B cell (primary cell): ENCODE results near the gene PICK1. TPM values are rescaled to one million over a fixed set of nuclear protein-coding genes. Genes with fewer than 3 reads are reported as not detected.

Experiments used
- ATAC-seq: fragments of 200-7000 bp; cut with Tn5 transposase; one replicate; pipeline ENCODE4 v1.10.0; 2021; ENCODE audit warnings: low read depth, mild to moderate bottlenecking, moderate number of reproducible peaks, moderate library complexity
- CTCF ChIA-PET: fragments of 350-600 bp; sonication (Branson Sonifier 250); formaldehyde crosslinking; loops from one replicate; lab custom pipeline; 2021; ENCODE audit warnings: antibody characterized with exemption, inconsistent platforms; lab: Charles Lee
- POLR2A ChIA-PET: fragments of 350-600 bp; sonication (Branson Sonifier 250); formaldehyde crosslinking; loops from one replicate; lab custom pipeline; 2021; ENCODE audit warnings: antibody characterized with exemption; lab: Charles Lee
- DNase-seq: peaks from one replicate; pipeline ENCODE4 v3.0.0; 2013
- H2AFZ ChIP-seq: 2 replicates; pipeline ENCODE4 v1.6.1; 2012; ENCODE audit warnings: mild to moderate bottlenecking, low read depth, low read length; ENCODE audit not compliant: insufficient read depth, poor library complexity, severe bottlenecking
- H3K27ac ChIP-seq, 2 donors: 1 replicate in 1 of 2; 2 replicates in 1 of 2; pipeline ENCODE4 v1.5.1; 2012 to 2013; ENCODE audit warnings: low read length in 2 of 2, mild to moderate bottlenecking in 2 of 2, moderate library complexity in 1 of 2
- H3K27me3 ChIP-seq, 4 experiments: fragments of 200-600 bp in 1 of 4; sonication (generic) in 1 of 4; replicated peaks in 1 of 4; 1 replicate in 2 of 4; 2 replicates in 2 of 4; pipeline versions ENCODE4 v1.6.1 to v1.7.0; 2013 to 2016; ENCODE audit warnings: low read length in 3 of 4, mild to moderate bottlenecking in 2 of 4, mixed read lengths in 1 of 4, moderate library complexity in 1 of 4; ENCODE audit not compliant: insufficient read depth in 4 of 4, control insufficient read depth in 3 of 4; ENCODE audit errors: control extremely low read depth in 1 of 4
- H3K36me3 ChIP-seq, 2 experiments: replicated peaks in 1 of 2; 1 replicate in 1 of 2; 2 replicates in 1 of 2; pipeline versions ENCODE4 v1.6.1 to v1.7.1; 2013; ENCODE audit warnings: low read length in 1 of 2; ENCODE audit not compliant: insufficient read depth in 2 of 2, control insufficient read depth in 1 of 2; ENCODE audit errors: control extremely low read depth in 1 of 2, extremely low read depth in 1 of 2
- H3K4me1 ChIP-seq, 2 donors: fragments of 200-600 bp in 1 of 2; sonication (generic) in 1 of 2; 1 replicate in 1 of 2; 2 replicates in 1 of 2; pipeline versions ENCODE4 v1.5.1 to v1.6.1; 2013 to 2017; ENCODE audit warnings: low read length in 2 of 2; ENCODE audit not compliant: control insufficient read depth in 2 of 2, insufficient read depth in 2 of 2
- H3K4me2 ChIP-seq: replicated peaks from 2 replicates; pipeline ENCODE3; 2012; ENCODE audit warnings: mild to moderate bottlenecking, low read depth, low read length; ENCODE audit not compliant: poor library complexity, severe bottlenecking
- H3K4me3 ChIP-seq, 5 experiments: fragments of 200-600 bp in 1 of 5; sonication (generic) in 1 of 5; 1 replicate in 3 of 5; 2 replicates in 2 of 5; pipeline versions ENCODE4 v1.5.1 to v1.7.0; 2011 to 2016; ENCODE audit warnings: low read length in 4 of 5, mild to moderate bottlenecking in 4 of 5, low read depth in 2 of 5, control low read depth in 1 of 5, moderate library complexity in 1 of 5; ENCODE audit not compliant: insufficient read depth in 1 of 5; ENCODE audit errors: control extremely low read depth in 1 of 5, extremely low read depth in 1 of 5
- H3K79me2 ChIP-seq: fragments of 200-600 bp; sonication (generic); one replicate; pipeline ENCODE4 v1.6.0; 2016; ENCODE audit warnings: low read length; ENCODE audit not compliant: control insufficient read depth, insufficient read depth
- H3K9ac ChIP-seq: fragments of 200-600 bp; sonication (generic); 2 replicates; pipeline ENCODE4 v1.6.1; 2017; ENCODE audit warnings: mild to moderate bottlenecking, low read length, moderate library complexity
- H3K9me3 ChIP-seq, 3 donors: one replicate each; pipeline versions ENCODE4 v1.6.1 to v1.7.1; 2013; ENCODE audit warnings: low read length in 2 of 3; ENCODE audit not compliant: control insufficient read depth in 2 of 3, insufficient read depth in 1 of 3; ENCODE audit errors: control extremely low read depth in 1 of 3
- H4K20me1 ChIP-seq: 2 replicates; pipeline ENCODE4 v1.6.0; 2012; ENCODE audit warnings: mild to moderate bottlenecking, low read length; ENCODE audit not compliant: insufficient read depth, control insufficient read depth, poor library complexity, severe bottlenecking
- H3K27ac Mint-ChIP-seq: one replicate; pipeline ENCODE4 v1.8.0; 2021; ENCODE audit warnings: mixed read lengths
- H3K27me3 Mint-ChIP-seq: one replicate; pipeline ENCODE4 v1.8.0; 2021; ENCODE audit warnings: mixed read lengths
- H3K4me1 Mint-ChIP-seq: one replicate; pipeline ENCODE4 v1.8.0; 2021; ENCODE audit warnings: mixed read lengths
- H3K4me3 Mint-ChIP-seq: one replicate; pipeline ENCODE4 v1.8.0; 2021; ENCODE audit warnings: mixed read lengths
- H3K9me3 Mint-ChIP-seq: one replicate; pipeline ENCODE4 v1.8.0; 2022; ENCODE audit warnings: mixed read lengths; ENCODE audit not compliant: insufficient read depth
- CTCF ChIP-seq: fragments of 200-600 bp; IDR thresholded peaks from one replicate; pipeline ENCODE4 v1.8.0; 2022; ENCODE audit warnings: antibody characterized with exemption, mild to moderate bottlenecking
- EZH2 ChIP-seq: IDR thresholded peaks from 2 replicates; pipeline ENCODE4 v1.6.1; 2012; ENCODE audit warnings: borderline replicate concordance, low read depth, mild to moderate bottlenecking, moderate library complexity, low read length; ENCODE audit not compliant: insufficient read depth, poor library complexity, severe bottlenecking
- WGBS: methylation state at CpG from one replicate; pipeline ENCODE4 v1.1.5; 2013; ENCODE audit warnings: missing lambda C conversion rate; ENCODE audit not compliant: insufficient coverage; 5-methylcytosine and 5-hydroxymethylcytosine counted together
- intact Hi-C: fragments of 100-400 bp; cut with micrococcal nuclease; formaldehyde crosslinking; loops from one replicate; pipeline ENCODE4 v1.10.0; 2022
- polyA plus RNA-seq: library from polyadenylated mRNA; depleted of rRNA; stranded (reverse); fragments of >200 nt; gene quantifications from 2 replicates; pipeline ENCODE4 v1.2.3, GENCODE V29; 2012
- total RNA-seq, 2 donors: library from RNA; stranded (reverse); fragments of 120-200 nt in 1 of 2; gene quantifications; 1 replicate in 1 of 2; 2 replicates in 1 of 2; pipeline versions ENCODE4 v1.2.3 to v1.2.4, GENCODE V29; 2013 to 2022

The PICK1 gene
- total and polyA plus RNA-seq, 2 donors (not counting 1 experiment from before 2014, with no cell fraction given): 34.2 to 37.4 TPM

GRCh38 chr22:38033522-38034277 is 23.5 kb upstream of the PICK1 start:
- no peaks in the 10 kb centered on the region for H3K27me3 ChIP-seq
- DNase-seq: no peak
- no peak for TF ChIP-seq CTCF
- TF ChIP-seq EZH2: no peak
- Mint-ChIP-seq H3K27ac (no peak overlapping the region), H3K27me3 (peaks cover 7% of the 10 kb centered on the region), H3K9me3 (no peaks in the 10 kb centered on the region), H3K4me3 (no peak overlapping the region), H3K4me1 (no peaks in the 10 kb centered on the region)
- H3K27ac ChIP-seq: no peak overlapping the region
- H3K9me3 ChIP-seq: no peaks in the 10 kb centered on the region
- no peak for ATAC-seq
- H2AFZ ChIP-seq: no peak overlapping the region
- ChIA-PET POLR2A (no interaction called here), CTCF (interaction anchor here (0.5 kb wide), 1 partner anchor 10 kb away, joined by 4 read pairs; no protein-coding TSS in a partner anchor)
- H3K79me2 ChIP-seq: no peaks in the 10 kb centered on the region
- no peaks in the 10 kb centered on the region for H3K36me3 ChIP-seq
- intact Hi-C loops: no loop called here
- no peak overlapping the region for H3K4me3 ChIP-seq
- no peak overlapping the region for H3K4me2 ChIP-seq
- WGBS: 91% methylated on average over 23 of the region's 27 CpGs
- no peaks in the 10 kb centered on the region for H3K4me1 ChIP-seq
- no peaks in the 10 kb centered on the region for H4K20me1 ChIP-seq
- H3K9ac ChIP-seq: no peak overlapping the region

GRCh38 chr22:38034278-38034882 is 22.8 kb upstream of the PICK1 start:
- Histone ChIP-seq H2AFZ (no peak overlapping the region), H3K27me3 (no peaks in the 10 kb centered on the region), H3K79me2 (no peaks in the 10 kb centered on the region), H4K20me1 (no peaks in the 10 kb centered on the region), H3K4me2 (no peak overlapping the region), H3K27ac (no peak overlapping the region), H3K9me3 (no peaks in the 10 kb centered on the region), H3K36me3 (no peaks in the 10 kb centered on the region), H3K4me1 (no peaks in the 10 kb centered on the region), H3K4me3 (no peak overlapping the region), H3K9ac (no peak overlapping the region)
- CTCF ChIA-PET: interaction anchor here (0.5 kb wide), 1 partner anchor 11 kb away, joined by 4 read pairs; no protein-coding TSS in a partner anchor
- peaks cover 7% of the 10 kb centered on the region for H3K27me3 Mint-ChIP-seq
- DNase-seq (no peak), ATAC-seq (no peak)
- TF ChIP-seq EZH2 (no peak), CTCF (no peak)
- H3K4me3 Mint-ChIP-seq: no peak overlapping the region
- no peaks in the 10 kb centered on the region for H3K4me1 Mint-ChIP-seq
- intact Hi-C loops: no loop called here
- no peak overlapping the region for H3K27ac Mint-ChIP-seq
- WGBS: 67% methylated on average over 14 of the region's 15 CpGs
- POLR2A ChIA-PET: no interaction called here
- no peaks in the 10 kb centered on the region for H3K9me3 Mint-ChIP-seq
